Activated T-helper 2 cell treated with anti-CD3 and anti-CD28 coated beads, Interferon-gamma antibody, Interleukin-2, Interleukin-4, amounts not matched to agents 10 μg/mL and 5 μg/mL and 100 μg/mL, durations not matched to agents 14 hours and 24 hours and 36 hours (primary cell): ENCODE measurements around the gene ELK1. TPM values are rescaled to one million over a fixed set of nuclear protein-coding genes. Genes with fewer than 3 reads are reported as not detected.

Source experiments
- DNase-seq: peaks from one replicate; pipeline ENCODE4 v3.0.0; 2021; ENCODE audit warnings: low spot score
- H3K27ac Mint-ChIP-seq: one replicate; pipeline ENCODE4 v1.8.0; 2021; ENCODE audit warnings: mixed read lengths
- H3K27me3 Mint-ChIP-seq: one replicate; pipeline ENCODE4 v1.8.0; 2021; ENCODE audit warnings: low read depth, mixed read lengths
- H3K36me3 Mint-ChIP-seq: one replicate; pipeline ENCODE4 v1.8.0; 2021; ENCODE audit warnings: low read depth, mixed read lengths
- H3K4me1 Mint-ChIP-seq: one replicate; pipeline ENCODE4 v1.8.0; 2021; ENCODE audit warnings: low read depth, mixed read lengths
- H3K4me3 Mint-ChIP-seq: one replicate; pipeline ENCODE4 v1.8.0; 2021; ENCODE audit warnings: low read depth, mild to moderate bottlenecking, moderate library complexity, mixed read lengths
- H3K9me3 Mint-ChIP-seq: one replicate; pipeline ENCODE4 v1.8.0; 2021; ENCODE audit warnings: mixed read lengths
- intact Hi-C: fragments of 100-400 bp; cut with micrococcal nuclease; formaldehyde crosslinking; loops from one replicate; pipeline ENCODE4 v1.15.1; 2023
- total RNA-seq: library from RNA; stranded (reverse); gene quantifications from 2 replicates; pipeline ENCODE4 v1.2.3, GENCODE V29; 2022

Gene ELK1
- total RNA-seq, 1 donor from 2014 or later, result 110 TPM

- Mint-ChIP-seq H3K27me3 (peaks cover 3% of the 10 kb centered on the region), H3K4me1 (peaks cover 9% of the 10 kb centered on the region), H3K9me3 (peaks cover 15% of the 10 kb centered on the region), H3K36me3 (peaks cover 9% of the 10 kb centered on the region), H3K27ac (no peak overlapping the region), H3K4me3 (no peak overlapping the region)
- intact Hi-C loops, result no loop called here
- no peak for DNase-seq
These were observed 54.1 kb downstream of the ELK1 start for GRCh38 chrX:47596256-47596655.

- no peak overlapping the region for H3K27ac Mint-ChIP-seq
- no peak overlapping the region for H3K4me3 Mint-ChIP-seq
- peaks cover 9% of the 10 kb centered on the region for H3K36me3 Mint-ChIP-seq
- DNase-seq, result no peak
- H3K27me3 Mint-ChIP-seq, result peaks cover 2% of the 10 kb centered on the region
- peaks cover 15% of the 10 kb centered on the region for H3K9me3 Mint-ChIP-seq
- intact Hi-C loops, result no loop called here
- H3K4me1 Mint-ChIP-seq, result peaks cover 9% of the 10 kb centered on the region
These were observed 54.6 kb downstream of the ELK1 start for GRCh38 chrX:47595716-47596251.

GRCh38 chrX:47593522-47593921 lies 56.8 kb downstream of the ELK1 start:
- Mint-ChIP-seq H3K9me3 (peaks cover 15% of the 10 kb centered on the region), H3K27me3 (no peaks in the 10 kb centered on the region), H3K36me3 (peaks cover 9% of the 10 kb centered on the region), H3K27ac (no peak overlapping the region), H3K4me3 (no peak overlapping the region), H3K4me1 (peaks cover 9% of the 10 kb centered on the region)
- intact Hi-C loops, result no loop called here
- no peak for DNase-seq

GRCh38 chrX:47590984-47591383 lies 59.4 kb downstream of the ELK1 start:
- DNase-seq, result no peak
- peaks cover 4% of the 10 kb centered on the region for H3K4me1 Mint-ChIP-seq
- no peaks in the 10 kb centered on the region for H3K9me3 Mint-ChIP-seq
- intact Hi-C loops, result no loop called here
- peaks cover under 1% of the 10 kb centered on the region for H3K36me3 Mint-ChIP-seq
- no peak overlapping the region for H3K4me3 Mint-ChIP-seq
- H3K27me3 Mint-ChIP-seq, result no peaks in the 10 kb centered on the region
- H3K27ac Mint-ChIP-seq, result no peak overlapping the region

- no peak overlapping the region for H3K27ac Mint-ChIP-seq
- no peak for DNase-seq
- intact Hi-C loops, result no loop called here
- no peaks in the 10 kb centered on the region for H3K27me3 Mint-ChIP-seq
- no peaks in the 10 kb centered on the region for H3K9me3 Mint-ChIP-seq
- H3K36me3 Mint-ChIP-seq, result peaks cover 10% of the 10 kb centered on the region
- no peak overlapping the region for H3K4me3 Mint-ChIP-seq
- H3K4me1 Mint-ChIP-seq, result peaks cover 11% of the 10 kb centered on the region
These were observed 62.2 kb downstream of the ELK1 start for GRCh38 chrX:47587906-47588735.

- intact Hi-C loops, result no loop called here
These were observed 63.1 kb downstream of the ELK1 start for GRCh38 chrX:47587091-47587891.

GRCh38 chrX:47586043-47586787 lies 64.1 kb downstream of the ELK1 start:
- Mint-ChIP-seq H3K9me3 (no peaks in the 10 kb centered on the region), H3K4me3 (no peak overlapping the region), H3K27me3 (no peaks in the 10 kb centered on the region), H3K27ac (no peak overlapping the region), H3K36me3 (peaks cover 10% of the 10 kb centered on the region), H3K4me1 (peaks cover 19% of the 10 kb centered on the region)
- intact Hi-C loops, result no loop called here
- no peak for DNase-seq

More at GRCh38 chrX:47587091-47587891, 63.1 kb downstream of the ELK1 start:
- Mint-ChIP-seq H3K36me3 (peaks cover 10% of the 10 kb centered on the region), H3K27me3 (no peaks in the 10 kb centered on the region), H3K9me3 (no peaks in the 10 kb centered on the region), H3K4me3 (no peak overlapping the region), H3K27ac (no peak overlapping the region), H3K4me1 (peaks cover 11% of the 10 kb centered on the region)
- no peak for DNase-seq

Other genes starting within 250 kb of the ELK1 start
- gene ZNF41, start 167.3 kb downstream of the ELK1 start, total RNA-seq, result 8.7 and 9.7 TPM in 2 replicates
- gene ARAF, start 89.4 kb downstream of the ELK1 start, total RNA-seq, result 85.3 and 86.1 TPM in 2 replicates
- 76.5 and 77.1 TPM in 2 replicates for gene TIMP1, start 68.1 kb downstream of the ELK1 start, total RNA-seq
- 0.21 TPM in 2 replicates for gene SYN1, start 30.7 kb downstream of the ELK1 start, total RNA-seq
- gene CFP, start 20.6 kb downstream of the ELK1 start, total RNA-seq, result 3.0 and 3.3 TPM in 2 replicates
- gene UXT, start 8.6 kb upstream of the ELK1 start, total RNA-seq, result 204 and 208 TPM in 2 replicates
- 6.1 and 8.1 TPM in 2 replicates for gene ZNF81, start 186.3 kb upstream of the ELK1 start, total RNA-seq